Measurements from ENCODE around the gene C16orf86.

DNA sequence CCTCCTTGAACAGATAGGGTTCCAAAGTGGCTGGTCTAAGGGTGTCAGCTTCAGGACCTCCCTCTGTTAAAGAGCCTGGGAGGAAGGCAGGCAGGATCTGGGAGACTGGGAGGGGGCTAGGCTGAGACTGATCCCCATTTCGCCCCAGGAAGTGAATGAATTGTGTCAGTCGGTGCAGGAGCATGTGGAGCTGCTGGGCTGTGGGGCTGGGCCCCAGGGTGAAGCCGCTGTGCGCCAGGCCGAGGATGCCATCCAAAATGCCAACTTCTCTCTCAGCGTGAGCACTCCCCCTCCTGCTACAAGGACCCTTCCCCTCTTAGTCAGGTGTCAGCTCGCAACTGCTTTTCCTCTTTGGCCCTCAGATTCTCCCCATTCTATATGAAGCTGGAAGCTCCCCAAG is 15.6 kb upstream of the C16orf86 start:
- TF ChIP-seq, protein P1, sequence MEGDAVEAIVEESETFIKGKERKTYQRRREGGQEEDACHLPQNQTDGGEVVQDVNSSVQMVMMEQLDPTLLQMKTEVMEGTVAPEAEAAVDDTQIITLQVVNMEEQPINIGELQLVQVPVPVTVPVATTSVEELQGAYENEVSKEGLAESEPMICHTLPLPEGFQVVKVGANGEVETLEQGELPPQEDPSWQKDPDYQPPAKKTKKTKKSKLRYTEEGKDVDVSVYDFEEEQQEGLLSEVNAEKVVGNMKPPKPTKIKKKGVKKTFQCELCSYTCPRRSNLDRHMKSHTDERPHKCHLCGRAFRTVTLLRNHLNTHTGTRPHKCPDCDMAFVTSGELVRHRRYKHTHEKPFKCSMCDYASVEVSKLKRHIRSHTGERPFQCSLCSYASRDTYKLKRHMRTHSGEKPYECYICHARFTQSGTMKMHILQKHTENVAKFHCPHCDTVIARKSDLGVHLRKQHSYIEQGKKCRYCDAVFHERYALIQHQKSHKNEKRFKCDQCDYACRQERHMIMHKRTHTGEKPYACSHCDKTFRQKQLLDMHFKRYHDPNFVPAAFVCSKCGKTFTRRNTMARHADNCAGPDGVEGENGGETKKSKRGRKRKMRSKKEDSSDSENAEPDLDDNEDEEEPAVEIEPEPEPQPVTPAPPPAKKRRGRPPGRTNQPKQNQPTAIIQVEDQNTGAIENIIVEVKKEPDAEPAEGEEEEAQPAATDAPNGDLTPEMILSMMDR (conservative IDR thresholded peaks at IDR 0.05 in 1 of 2, IDR thresholded peaks at IDR 0.05 in 1 of 2; ENCODE audit: low read depth in 1 of 2, low read length in 2 of 2) = no peak
- TF ChIP-seq EZH2 (IDR thresholded peaks at IDR 0.05; ENCODE audit: low read length, missing control alignments) = no peak

Data from fibroblast of lung (primary cell).